Mammary epithelial cell (primary cell): ENCODE measurements around the gene SPR.

Experiments
- CTCF ChIP-seq, 2 donors: IDR thresholded peaks in 1 of 2; conservative IDR thresholded peaks in 1 of 2; 2 replicates each; pipeline ENCODE4 v1.5.1; 2011 to 2012; ENCODE audit warnings: inconsistent platforms in 2 of 2, low read length in 2 of 2, mild to moderate bottlenecking in 2 of 2, control low read depth in 1 of 2, low read depth in 1 of 2; ENCODE audit not compliant: insufficient read depth in 1 of 2; ENCODE audit errors: extremely low read depth in 1 of 2
- EZH2 ChIP-seq: IDR thresholded peaks from 2 replicates; pipeline ENCODE4 v1.6.1; 2012; ENCODE audit warnings: low read length, inconsistent platforms, borderline replicate concordance

DNA sequence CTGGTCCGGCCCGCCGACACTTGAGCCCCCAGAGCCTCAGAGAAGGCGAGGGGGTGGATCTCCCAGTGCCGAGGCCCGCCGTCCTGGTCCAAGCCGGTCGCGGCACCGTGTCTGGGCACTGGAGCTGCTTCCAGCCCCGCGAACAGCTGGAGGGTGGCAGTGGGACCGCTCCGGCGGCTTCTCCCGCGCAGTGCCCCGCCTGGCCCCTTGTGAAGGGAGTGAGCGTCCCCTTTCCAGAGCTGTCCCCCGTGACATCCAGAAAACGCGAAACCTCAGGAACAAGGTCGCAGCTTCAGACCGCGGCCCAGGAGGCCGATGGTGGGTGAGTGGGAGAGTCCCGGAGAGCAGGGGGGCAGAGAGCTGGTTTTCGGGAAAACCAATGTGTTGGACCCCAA is 29.5 kb downstream of the SPR start:
- TF ChIP-seq CTCF (conservative IDR thresholded peaks at IDR 0.05 in 1 of 2, IDR thresholded peaks at IDR 0.05 in 1 of 2; ENCODE audit: extremely low read depth in 1 of 2, insufficient read depth in 1 of 2, low read depth in 1 of 2, low read length in 2 of 2) = no peak
- TF ChIP-seq EZH2 = peak; percentile 67
